HG03520 (cell line): ENCODE measurements around the gene PSMC1.

Source experiments
- ATAC-seq: cut with Tn5 transposase; IDR thresholded peaks from one replicate; pipeline ENCODE4 v1.9.1; 2021; ENCODE audit warnings: mild to moderate bottlenecking, moderate library complexity; ENCODE audit not compliant: unreplicated experiment

Gene PSMC1

GRCh38 chr14:90301122-90301521 is 44.8 kb downstream of the PSMC1 start:
- no peak for ATAC-seq

- no peak for ATAC-seq
These were observed 45.3 kb downstream of the PSMC1 start for GRCh38 chr14:90301668-90302090.

GRCh38 chr14:90302529-90303303 is 46.4 kb downstream of the PSMC1 start:
- no peak for ATAC-seq

- no peak for ATAC-seq
These were observed 47.1 kb downstream of the PSMC1 start for GRCh38 chr14:90303473-90303872.

- no peak for ATAC-seq
These were observed 48.1 kb downstream of the PSMC1 start for GRCh38 chr14:90304502-90304901.

- ATAC-seq: no peak
These were observed 48.8 kb downstream of the PSMC1 start for GRCh38 chr14:90305176-90305601.

- ATAC-seq: no peak
These were observed 52.2 kb downstream of the PSMC1 start for GRCh38 chr14:90308561-90308960.

- ATAC-seq: no peak
These were observed 60.9 kb downstream of the PSMC1 start for GRCh38 chr14:90317286-90317685.

GRCh38 chr14:90318016-90318415 is 61.7 kb downstream of the PSMC1 start:
- ATAC-seq: no peak

- no peak for ATAC-seq
These were observed 62.8 kb downstream of the PSMC1 start for GRCh38 chr14:90319173-90319572.

- ATAC-seq: no peak
These were observed 63.5 kb downstream of the PSMC1 start for GRCh38 chr14:90319634-90320541.

- ATAC-seq: no peak
These were observed 65.5 kb downstream of the PSMC1 start for GRCh38 chr14:90321891-90322290.
